H54 (cell line): Measurements from ENCODE around the gene PARVB.

Experiments
- DNase-seq: peaks from one replicate; pipeline ENCODE4 v3.0.0; 2011; ENCODE audit warnings: low spot score, mixed read lengths; ENCODE audit not compliant: insufficient read length
- FAIRE-seq: peaks from 3 replicates; lab custom pipeline; 2011; peaks lifted over from hg19 to GRCh38; lab: Jason Lieb, UNC
- POLR2A ChIP-seq: IDR thresholded peaks from 2 replicates; pipeline ENCODE4 v1.6.1; 2011; ENCODE audit warnings: low read depth, mild to moderate bottlenecking, low read length

PARVB gene

DNA sequence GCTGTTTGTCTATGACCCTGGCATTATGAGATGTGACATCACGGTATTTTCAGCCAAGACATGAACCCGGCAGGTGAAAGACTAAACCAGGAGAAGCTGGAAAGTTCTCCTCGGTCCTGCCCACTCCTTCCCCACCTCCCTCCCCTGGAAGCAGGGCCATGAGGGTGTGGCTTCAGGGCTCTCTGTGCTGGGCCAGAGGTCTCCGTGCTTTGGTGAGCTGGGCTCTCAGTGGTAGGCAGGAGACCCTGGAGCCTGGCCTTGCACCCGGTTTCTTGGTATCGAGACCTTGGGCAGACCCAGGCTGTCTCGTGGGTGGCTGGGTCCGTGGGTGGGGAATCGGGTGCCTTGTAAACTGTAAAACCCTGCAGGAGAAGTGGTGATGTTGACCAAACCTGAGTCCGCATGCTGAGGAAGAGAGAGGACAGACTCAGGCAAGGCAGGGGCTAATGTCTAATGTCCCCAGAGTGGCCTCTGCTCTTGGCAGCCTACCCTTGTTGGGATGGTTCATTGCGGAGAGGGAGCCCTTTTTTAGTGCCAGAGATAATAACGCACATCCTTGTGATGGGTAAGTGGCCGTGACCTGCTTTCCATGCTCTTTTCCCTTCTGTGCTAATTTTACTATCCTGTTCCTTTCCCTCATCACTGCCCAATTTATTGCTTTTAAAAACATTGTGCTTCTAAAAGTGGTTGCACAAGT, 108.0 kb downstream of the PARVB start:
- DNase-seq (no peak), FAIRE-seq (no peak)
- no peak for TF ChIP-seq POLR2A

DNA sequence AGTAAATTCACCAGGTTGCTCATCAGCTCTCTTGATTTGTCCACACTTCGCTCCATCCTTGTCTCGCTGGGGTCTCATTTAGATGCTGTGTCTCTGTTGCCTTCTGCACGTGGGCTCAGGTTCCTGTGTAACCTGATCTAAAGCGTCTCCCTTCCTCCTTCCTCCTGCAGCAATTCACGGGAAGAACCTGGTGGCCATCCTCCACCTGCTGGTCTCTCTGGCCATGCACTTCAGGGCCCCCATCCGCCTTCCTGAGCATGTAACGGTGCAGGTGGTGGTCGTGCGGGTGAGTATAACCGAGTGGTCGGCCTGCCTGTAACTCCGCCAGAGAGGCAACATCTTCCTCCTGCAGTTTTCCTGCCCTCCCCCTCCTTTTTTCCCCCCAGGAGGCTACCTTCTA, 108.6 kb downstream of the PARVB start:
- DNase-seq: no peak
- FAIRE-seq: no peak

DNA sequence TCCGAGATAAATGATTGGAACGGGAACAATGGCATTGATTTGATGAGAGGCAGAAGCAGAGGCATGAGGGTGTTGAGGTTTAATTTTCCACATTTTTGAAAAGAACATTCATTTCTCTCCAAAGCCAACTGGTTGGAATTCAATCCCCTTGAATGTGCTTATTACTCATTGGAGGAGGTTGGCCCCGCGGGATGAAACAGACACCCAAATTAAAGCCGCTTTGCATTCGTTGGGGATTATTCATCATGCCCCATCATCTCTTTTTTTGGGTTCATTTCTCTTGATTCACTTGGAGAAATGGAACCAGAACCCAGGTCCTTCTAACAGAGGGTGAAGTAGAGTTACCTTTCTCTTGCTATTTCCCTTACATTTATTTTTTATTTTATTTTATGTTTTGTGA, 109.1 kb downstream of the PARVB start:
- TF ChIP-seq POLR2A: no peak
- no peak for DNase-seq
- FAIRE-seq: no peak

More for the DNA sequence above, 108.6 kb downstream of the PARVB start:
- TF ChIP-seq POLR2A: no peak

DNA sequence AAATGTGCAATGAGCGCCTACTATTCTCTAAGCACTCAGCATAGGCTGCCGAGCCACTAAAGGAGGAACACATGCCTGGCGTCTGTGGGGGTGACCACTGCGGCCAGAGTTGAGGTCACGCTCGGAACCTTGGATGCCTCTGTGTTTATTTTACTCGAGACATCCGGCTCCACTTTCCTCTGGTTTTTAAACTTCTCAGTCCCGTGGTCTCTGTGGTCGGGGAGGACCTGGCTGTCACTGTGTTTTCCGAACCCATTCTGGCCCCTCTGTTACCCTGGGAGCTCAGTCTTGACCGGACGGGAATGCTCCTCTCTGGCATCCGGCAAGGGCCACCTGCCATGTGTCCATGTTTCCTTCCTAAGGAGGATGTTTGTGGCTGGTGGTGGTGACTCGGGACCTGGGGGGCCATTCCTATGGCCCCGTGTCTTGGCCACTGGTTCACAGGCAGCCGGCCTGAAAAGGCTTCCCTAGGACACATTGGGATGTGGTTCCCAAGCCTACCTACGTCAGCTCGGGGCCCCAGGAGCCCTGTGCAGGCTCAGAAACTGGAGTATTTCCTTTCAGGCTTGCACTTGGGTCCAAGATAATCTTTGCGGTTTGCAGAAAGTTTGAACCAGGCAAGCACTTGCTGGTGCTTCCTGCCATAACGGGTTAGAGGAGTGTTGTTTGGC, 109.9 kb downstream of the PARVB start:
- DNase-seq: no peak
- TF ChIP-seq POLR2A: no peak
- FAIRE-seq: no peak

DNA sequence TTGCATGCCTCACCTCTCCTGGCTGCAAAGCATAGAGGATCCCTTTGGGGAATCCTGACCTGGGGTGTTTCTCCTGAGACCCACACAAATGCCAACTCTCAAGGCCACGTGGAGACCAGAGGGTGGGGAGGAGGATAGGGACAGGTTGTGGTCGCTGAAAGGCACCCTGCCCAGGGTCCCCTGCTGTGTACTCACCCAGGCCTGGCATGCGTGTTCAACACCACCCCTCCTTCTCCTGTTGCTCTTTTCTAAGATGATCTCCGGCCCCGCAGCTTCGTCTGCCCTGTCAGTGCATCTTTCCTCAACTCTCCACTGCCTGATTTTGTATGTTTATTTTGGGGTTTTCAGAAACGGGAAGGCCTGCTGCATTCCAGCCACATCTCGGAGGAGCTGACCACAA, 112.0 kb downstream of the PARVB start:
- no peak for TF ChIP-seq POLR2A
- FAIRE-seq (no peak), DNase-seq (no peak)

DNA sequence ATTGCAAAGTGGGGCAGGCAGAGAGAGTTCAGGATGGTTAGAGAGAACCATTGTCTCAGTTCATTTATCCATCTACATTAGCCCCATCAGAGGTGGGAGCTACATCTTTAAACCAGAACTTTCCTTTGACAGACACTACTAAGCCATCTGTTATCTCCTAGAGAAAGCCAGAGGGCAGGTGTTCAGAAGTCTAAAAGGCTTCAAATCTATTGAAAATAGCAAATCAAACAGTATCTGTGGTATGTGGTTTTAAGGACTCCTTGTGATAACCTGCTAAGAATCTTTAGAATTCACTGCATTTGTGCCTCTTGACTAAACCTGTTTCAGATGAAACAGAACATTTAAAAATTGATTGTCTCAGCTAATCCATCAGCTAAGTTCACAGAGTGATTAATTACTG, 112.7 kb downstream of the PARVB start:
- TF ChIP-seq POLR2A: no peak
- FAIRE-seq: no peak
- DNase-seq: no peak

DNA sequence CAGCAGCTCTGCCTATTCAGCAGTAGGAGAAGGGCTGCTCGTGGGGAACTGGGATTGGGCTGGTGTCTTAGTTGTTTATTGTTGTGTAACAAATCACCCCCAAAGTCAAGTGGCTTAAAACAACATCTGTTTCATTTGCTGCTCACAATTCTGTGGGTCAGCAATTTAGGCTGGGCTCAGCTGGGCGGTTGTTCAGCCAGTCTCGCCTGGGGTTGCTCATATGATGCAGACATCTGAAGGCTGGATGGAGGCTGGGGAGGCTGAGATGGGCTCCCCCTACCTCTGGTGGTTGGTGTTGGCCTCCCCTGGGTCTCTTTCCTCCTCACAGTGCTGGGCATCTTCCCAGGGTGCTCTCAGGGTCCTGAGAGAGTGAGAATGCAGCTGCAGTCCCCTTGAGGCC, 113.3 kb downstream of the PARVB start:
- FAIRE-seq: no peak

DNA sequence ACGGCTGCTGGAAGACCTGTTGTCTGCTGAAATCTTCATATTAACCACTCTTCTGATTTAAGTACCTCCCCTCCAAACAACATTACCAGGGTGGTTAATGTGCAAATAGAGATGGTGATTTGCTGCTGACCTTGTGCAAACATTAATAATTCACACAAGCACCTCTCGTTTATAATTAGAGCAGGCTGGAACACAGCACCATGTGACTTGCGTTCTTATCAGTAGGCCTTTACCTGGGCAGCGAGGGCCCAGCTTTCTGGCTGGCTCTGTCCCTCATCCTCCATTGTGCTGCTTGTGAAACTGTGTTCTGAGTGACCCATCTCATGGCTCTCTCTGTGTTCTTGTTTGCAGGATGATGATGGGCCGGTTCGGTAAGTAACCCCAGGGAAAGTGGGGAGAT, 115.7 kb downstream of the PARVB start:
- DNase-seq (no peak), FAIRE-seq (no peak)
- no peak for TF ChIP-seq POLR2A

More for the DNA sequence above, 113.3 kb downstream of the PARVB start:
- DNase-seq: no peak
- no peak for TF ChIP-seq POLR2A

DNA sequence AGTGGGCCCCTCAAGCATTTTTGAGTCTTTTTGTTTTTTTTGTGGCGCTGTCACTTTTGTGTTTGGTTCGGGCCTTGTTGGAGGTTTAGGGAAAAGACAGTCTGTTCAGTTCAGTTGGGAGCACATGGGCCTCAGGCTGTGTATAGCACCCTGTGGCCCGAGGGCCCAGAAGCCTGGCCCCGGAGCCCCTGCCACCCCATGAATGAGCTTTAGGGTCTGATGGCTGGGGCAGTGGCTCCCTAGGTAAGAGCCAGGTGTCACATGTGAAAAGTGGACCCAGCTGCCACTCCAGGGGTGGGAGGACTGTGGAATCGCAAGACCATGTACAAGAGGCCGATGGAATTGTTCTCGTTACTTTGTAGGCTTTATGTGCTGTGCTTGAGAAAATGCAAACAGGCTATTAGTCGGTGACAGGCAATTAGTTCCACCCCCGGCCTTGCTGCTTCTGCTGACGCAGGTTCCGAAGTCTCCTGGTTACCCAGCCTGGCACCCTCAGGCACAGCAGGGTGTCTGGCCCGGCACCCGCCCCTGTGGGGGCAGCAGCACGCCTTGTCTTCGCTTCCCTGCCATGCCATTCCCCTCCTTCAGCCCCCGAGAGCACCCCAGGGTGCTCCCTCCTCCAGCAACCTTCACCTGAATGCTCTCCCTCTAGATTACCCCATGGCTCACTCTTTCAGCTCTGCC, 118.5 kb downstream of the PARVB start:
- DNase-seq (no peak), FAIRE-seq (no peak)
- TF ChIP-seq POLR2A: no peak

DNA sequence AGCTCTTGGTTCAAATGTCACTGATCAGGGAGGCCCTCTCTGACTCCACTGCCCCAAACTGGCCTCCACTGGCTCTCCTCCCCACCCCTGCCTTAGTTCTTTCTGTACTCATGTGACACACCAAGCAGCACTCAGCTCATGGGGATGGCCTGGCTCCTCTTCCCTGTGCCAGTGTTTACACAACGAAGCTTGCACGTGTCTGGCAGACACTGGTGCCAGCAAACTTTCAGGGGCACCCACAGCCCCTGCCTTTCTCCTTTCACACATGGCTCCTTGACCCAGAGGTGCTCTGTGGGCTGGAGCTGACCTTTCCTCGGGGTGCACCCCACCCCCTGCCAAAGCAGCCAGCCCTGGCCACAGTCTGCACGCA, 119.0 kb downstream of the PARVB start:
- no peak for TF ChIP-seq POLR2A
- DNase-seq: no peak
- FAIRE-seq: no peak

DNA sequence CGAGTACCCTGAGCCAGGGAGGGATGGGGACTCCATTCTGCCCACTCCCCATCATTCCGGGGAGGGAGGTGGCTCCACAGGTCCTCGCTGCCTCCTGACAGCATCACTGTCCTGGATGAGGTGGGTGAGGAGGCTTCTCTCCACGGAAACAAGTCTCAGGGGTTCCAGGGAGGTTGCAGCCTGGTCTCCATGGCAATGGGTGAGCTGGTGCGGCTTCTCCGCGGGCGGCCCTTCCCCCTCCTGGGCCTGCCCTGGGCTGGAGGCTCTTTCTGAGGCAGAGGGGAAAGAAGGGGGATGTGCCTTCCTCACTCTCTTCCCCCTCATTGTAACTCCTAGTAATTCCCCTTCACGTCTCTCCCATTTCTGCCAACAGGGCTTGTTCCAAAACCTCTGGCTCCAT, 119.5 kb downstream of the PARVB start:
- DNase-seq: no peak
- no peak for TF ChIP-seq POLR2A
- FAIRE-seq: no peak

DNA sequence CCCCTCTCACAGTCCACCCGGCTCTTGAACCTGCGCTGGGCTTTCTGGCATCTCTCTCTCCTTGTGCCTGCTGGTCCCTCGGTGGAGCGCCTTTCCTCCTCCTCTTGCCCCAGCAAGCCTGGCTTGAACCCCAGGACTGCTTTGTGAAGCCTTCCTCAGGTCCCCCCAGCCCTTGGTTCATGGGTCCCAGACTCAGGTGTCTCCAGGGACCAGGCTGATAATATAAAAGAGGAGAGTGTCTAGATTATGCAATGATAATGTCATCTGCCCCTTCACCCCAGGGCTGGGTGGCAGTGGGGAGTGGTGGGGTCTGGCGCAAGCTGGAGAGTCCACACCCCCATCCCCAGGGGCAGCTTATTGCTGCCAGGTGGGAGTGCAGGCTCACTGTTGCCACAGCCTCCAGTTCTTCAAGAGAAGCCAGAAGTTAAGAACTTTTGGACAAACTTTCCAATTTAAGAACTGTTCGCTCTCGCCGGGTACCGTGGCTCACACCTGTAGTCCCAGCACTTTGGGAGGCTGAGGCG, 120.0 kb downstream of the PARVB start:
- no peak for TF ChIP-seq POLR2A
- no peak for DNase-seq
- no peak for FAIRE-seq

DNA sequence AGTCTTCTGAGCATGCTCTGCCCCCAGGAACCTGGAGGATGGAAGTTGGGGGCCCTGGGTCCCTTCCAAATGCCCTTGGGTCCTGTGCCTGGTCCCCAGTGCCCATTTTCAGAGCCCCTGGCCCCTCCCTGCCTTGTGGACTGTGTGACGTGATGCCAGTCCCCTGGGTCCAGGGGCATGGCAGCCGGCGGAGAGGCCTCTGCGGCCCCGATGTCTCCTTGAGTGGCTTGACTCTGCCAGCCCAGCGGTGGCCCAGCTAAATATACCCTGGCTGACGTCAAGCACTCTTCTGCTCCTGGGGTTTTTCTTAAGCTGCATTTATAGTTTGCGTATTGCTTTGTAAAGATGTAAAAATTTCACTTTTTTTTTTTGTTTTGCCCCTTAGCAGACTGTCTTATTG, 121.4 kb downstream of the PARVB start:
- TF ChIP-seq POLR2A: no peak
- DNase-seq (no peak), FAIRE-seq (no peak)
